Kidney tubule cell (primary cell): Measurements from ENCODE around the gene PIK3CG.
A peak's percentile ranks its signal among the peaks of the same experiment; 100 is the strongest.
"Not testable (repeated sequence)": the region's sequence is repeated elsewhere in the genome, so short reads cannot be mapped to it uniquely, and the experiment has no call there.

Source experiments
- DNase-seq: peaks from one replicate; pipeline ENCODE4 v3.0.0-alpha.2; 2018; ENCODE audit warnings: low spot score

Gene PIK3CG

DNA sequence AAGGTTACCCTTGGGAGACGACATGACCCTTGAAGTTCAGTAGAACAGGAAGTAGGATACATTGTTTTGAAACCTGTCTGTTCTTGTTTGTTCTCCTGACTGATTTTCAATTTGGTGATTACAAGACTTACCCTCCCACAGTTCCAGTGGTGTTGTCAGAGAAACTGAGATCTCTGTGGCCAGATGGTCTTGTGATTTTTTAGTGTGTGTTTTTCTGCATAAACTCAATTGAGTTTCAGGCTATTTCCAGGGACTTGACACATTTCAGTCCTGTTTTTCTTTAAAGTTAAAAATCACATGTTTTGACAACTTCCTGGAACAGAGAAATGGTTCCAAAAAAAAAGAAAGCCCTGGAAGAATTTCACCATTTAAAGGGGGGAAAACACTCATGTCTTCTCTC is 22.3 kb downstream of the PIK3CG start:
- DNase-seq: no peak

GRCh38 chr7:106888204-106888603 is 23.1 kb downstream of the PIK3CG start:
- no peak for DNase-seq

GRCh38 chr7:106890952-106891351 is 25.9 kb downstream of the PIK3CG start:
- no peak for DNase-seq

- DNase-seq: no peak
These were observed 26.7 kb downstream of the PIK3CG start for GRCh38 chr7:106891548-106892410.

- DNase-seq: no peak
These were observed 28.5 kb downstream of the PIK3CG start for GRCh38 chr7:106893591-106893990.

GRCh38 chr7:106895246-106895864 is 30.3 kb downstream of the PIK3CG start:
- DNase-seq: peak; percentile 6

GRCh38 chr7:106896231-106896630 is 31.1 kb downstream of the PIK3CG start:
- no peak for DNase-seq

- DNase-seq: not testable (repeated sequence)
These were observed 32.5 kb downstream of the PIK3CG start for GRCh38 chr7:106897553-106897952.

DNA sequence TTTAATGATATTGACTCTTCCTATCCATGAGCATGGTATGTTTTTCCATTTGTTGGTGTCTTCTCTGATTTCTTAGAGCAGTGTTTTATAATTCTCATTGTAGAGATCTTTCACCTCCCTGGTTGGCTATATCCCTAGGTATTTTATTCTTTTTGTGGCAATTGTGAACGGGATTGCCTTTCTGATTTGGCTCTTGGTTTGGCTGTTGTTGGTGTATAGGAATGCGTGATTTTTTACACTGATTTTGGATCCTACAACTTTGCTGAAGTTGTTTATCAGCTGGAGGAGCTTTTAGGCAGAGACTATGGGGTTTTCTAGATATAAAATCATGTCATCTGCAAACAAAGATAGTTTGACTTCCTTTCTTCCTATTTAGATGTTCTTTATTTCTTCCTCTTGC is 33.9 kb downstream of the PIK3CG start:
- not testable (repeated sequence) for DNase-seq

DNA sequence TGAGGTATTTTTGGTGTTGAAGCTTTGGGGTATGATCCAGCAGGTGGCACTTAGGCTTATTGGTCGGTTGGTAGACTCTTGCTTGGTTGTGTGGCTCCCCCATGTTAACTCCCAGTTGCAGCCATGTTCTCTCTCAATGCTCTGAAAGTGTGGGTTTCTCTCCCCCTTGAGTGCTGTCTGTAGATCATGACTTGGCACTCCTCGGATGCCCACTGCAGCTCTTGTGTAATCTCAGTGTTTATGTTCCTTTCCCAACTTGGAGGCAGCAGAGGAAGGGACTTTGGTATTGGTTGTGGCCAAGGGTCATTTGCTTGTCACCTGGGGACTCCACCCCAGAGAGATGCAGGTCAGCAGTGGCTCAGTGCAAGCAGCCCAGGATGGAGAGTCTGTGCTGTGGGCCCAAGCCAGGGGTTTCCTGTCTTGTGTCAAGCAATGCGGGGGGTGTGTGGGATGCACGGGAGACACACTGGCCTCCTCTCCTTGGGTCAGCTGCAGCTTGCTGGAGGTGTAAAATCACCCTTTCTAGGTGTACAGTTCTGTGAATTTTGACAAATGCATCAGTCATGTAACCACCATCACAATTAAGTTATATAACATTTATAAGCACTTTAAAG is 36.9 kb downstream of the PIK3CG start:
- DNase-seq: no peak

GRCh38 chr7:106905734-106906133 is 40.7 kb downstream of the PIK3CG start:
- DNase-seq: no peak

DNA sequence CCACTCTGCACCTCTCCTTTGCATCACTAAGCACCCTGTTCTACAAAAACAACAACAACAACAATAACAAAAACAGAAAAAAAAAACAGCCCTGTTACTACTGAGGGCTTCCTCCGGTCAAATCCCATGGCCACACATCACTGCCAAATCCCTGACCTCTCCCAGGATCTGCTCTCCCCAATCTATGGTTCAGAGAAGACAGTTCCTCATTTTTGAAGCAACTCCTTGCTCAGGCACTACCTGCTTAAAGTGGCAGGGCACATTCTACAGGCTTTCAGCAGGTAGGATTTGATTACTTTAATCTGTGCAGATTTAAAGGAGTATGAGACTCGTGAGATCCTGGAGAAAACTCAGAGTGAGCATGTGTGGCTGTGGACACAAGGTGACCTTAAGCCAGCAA is 46.9 kb downstream of the PIK3CG start:
- no peak for DNase-seq

GRCh38 chr7:106914018-106914607 is 49.0 kb downstream of the PIK3CG start:
- DNase-seq: no peak

GRCh38 chr7:106915407-106915806 is 50.3 kb downstream of the PIK3CG start:
- DNase-seq: no peak

- no peak for DNase-seq
These were observed 50.8 kb downstream of the PIK3CG start for GRCh38 chr7:106915873-106916272.

DNA sequence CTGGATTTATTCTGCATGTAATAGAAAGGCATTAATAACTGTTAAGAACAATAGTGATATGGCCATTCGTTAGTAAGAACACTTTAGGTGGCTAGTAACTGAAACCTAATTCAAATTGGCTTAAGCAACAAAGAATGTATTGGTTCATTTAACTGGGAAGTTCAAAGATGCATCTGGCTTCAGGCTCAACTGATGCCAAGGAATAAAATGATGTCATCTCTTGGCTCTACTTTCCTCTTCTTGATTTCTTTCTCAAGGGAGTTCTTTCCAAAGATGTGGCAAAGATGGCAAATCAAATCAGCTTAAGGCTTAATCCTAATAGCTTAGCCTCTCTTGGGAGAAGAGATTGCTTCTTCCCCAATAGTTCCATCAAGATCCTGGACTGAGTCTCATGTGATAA is 51.6 kb downstream of the PIK3CG start:
- DNase-seq: no peak

DNA sequence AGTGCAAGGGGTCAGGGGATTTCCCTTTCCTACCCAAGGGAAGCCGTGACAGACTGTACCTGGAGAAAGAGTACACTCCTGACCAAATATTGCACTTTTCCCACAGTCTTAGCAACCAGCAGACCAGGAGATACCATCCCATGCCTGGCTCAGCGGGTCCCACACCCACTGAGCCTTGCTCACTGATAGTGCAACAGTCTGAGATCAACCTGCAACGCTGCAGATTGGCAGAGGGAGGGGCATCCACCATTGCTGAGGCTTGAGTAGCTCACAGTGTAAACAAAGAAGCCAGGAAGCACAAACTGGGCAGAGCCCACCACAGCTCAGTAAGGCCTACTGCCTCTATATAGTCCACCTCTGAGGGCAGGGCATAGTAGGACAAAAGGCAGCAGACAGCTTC is 53.9 kb downstream of the PIK3CG start:
- no peak for DNase-seq

DNA sequence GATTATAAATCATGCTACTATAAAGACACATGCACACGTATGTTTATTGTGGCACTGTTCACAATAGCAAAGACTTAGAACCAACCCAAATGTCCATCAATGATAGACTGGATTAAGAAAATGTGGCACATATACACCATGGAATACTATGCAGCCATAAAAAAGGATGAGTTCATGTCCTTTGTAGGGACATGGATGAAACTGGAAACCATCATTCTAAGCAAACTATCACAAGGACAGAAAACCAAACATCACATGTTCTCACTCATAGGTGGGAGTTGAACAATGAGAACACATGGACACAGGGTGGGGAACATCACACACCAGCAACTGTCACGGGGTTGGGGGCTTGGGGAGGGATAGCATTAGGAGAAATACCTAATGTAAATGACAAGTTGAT is 59.4 kb downstream of the PIK3CG start:
- DNase-seq: not testable (repeated sequence)

DNA sequence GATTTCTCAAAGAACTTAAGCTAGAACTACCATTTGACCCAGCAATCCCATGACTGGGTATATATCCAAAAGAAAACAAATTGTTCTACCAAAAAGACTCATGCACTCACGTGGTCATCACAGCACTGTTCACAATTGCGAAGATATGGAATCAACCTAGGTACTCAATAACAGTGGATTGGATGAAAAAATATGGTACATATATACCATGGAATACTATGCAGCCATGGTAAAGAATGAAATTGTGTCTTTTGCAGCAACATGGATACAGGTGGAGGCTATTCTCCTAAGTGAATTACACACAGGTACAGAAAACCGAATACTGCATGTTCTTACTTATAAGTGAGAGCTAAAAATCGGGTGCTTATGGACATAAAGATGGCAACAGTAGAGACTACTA is 61.8 kb downstream of the PIK3CG start:
- no peak for DNase-seq

GRCh38 chr7:106927536-106927935 is 62.5 kb downstream of the PIK3CG start:
- no peak for DNase-seq

DNA sequence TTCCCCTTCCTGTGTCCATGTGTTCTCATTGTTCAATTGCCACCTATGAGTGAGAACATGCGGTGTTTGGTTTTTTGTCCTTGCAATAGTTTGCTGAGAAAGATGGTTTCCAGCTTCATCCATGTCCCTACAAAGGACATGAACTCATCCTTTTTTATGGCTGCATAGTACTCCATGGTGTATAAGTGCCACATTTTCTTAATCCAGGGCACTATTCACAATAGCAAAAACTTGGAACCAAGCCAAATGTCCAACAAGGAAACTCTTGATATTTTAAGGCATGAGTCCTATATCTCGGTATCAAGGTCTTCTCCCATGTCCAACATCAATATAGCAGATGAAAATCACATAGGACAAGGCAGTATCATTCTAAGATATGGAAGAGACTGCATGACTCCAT is 64.5 kb downstream of the PIK3CG start:
- DNase-seq: not testable (repeated sequence)

DNA sequence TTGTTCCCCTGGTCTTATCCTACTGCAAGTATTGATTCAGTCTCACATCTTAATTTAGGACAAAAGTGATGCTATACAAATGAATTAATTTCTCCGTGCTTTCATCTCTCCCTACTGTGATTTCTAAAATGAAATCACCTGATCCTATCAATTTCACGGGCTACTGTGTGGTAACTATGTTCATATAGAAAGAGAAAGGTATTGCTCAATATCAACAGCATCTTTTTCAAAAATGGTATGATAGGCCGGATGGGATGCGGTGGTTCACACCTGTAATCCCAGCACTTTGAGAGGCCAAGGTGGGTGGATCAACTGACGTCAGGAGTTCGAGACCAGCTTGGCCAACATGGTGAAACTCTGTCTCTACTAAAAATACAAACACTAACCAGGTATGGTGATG is 71.2 kb downstream of the PIK3CG start:
- no peak for DNase-seq

DNA sequence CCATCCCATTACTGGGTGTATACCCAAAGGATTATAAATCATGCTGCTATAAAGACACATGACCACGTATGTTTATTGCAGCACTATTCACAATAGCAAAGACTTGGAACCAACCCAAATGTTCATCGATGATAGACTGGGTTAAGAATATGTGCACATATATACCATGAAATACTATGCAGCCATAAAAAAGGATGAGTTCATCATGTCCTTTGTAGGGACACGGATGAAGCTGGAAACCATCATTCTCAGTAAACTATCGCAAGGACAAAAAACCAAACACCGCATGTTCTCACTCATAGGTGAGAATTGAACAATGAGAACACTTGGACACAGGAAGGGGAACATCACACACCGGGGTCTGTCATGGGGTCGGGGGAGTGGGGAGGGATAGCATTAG is 73.0 kb downstream of the PIK3CG start:
- DNase-seq: not testable (repeated sequence)
